ENCODE data around the gene PCDHGA1. TPM values are rescaled to one million over a fixed set of nuclear protein-coding genes. Genes with fewer than 3 reads are reported as not detected.

PCDHGA1 gene
- polyA plus RNA-seq, 1 experiment, result 2.2 TPM

DNA sequence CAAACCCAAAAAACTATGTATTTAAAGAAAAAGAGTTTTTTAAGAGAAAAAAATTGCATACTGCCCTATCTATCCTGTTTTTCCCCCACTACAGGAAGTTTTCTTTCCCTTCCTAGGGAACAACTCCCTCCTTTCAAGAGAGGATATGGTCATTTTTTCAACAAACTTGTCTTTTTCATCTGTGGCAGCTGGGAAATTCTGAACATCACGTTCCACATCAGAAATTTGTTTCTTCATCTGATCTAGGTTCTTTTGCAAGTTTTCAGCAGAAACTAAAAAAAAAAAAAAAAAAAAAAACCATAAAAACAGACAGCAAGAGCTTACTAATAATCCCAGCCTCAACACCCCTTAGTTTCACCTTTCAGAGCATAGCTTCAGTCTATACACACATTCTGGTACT, 197.1 kb downstream of the PCDHGA1 start:
- H3K9me3 ChIP-seq (ENCODE audit: control insufficient read depth, insufficient read depth, low read length), result no peaks in the 10 kb centered on the region
- H3K27me3 ChIP-seq (ENCODE audit: control insufficient read depth, insufficient read depth, low read length), result no peaks in the 10 kb centered on the region
- no peak for DNase-seq (ENCODE audit: low read depth, low spot score)
- CTCF ChIA-PET, result interaction anchor here (0.7 to 9.0 kb wide), 8 partner anchors 15 to 110 kb away, joined by 3 to 95 read pairs (median 7); partner anchors contain the start of genes DIAPH1, PCDHGA12, PCDHGB7 and PCDHGC3
- no peak for TF ChIP-seq CTCF (IDR thresholded peaks at IDR 0.05; ENCODE audit: low read depth, low read length)
- H3K4me3 ChIP-seq (ENCODE audit: low read depth, low read length), result no peak overlapping the region
- POLR2A ChIA-PET, result interaction anchor here (0.9 to 1.1 kb wide), 2 partner anchors 9 to 30 kb away, joined by 4 to 7 read pairs; no protein-coding TSS in a partner anchor
- no peak overlapping the region for H3K27ac ChIP-seq (ENCODE audit: low read depth, low read length)

- no peak for DNase-seq (ENCODE audit: low read depth, low spot score)
- ChIA-PET CTCF (interaction anchor here (0.7 to 9.0 kb wide), 13 partner anchors 16 to 201 kb away, joined by 3 to 95 read pairs (median 6); partner anchors contain the start of genes DIAPH1, PCDHGA10, PCDHGA12 and PCDHGB3), POLR2A (interaction anchor here (1.0 to 1.8 kb wide), 4 partner anchors 20 to 52 kb away, joined by 3 to 8 read pairs (median 6); no protein-coding TSS in a partner anchor)
- no peaks in the 10 kb centered on the region for H3K27me3 ChIP-seq (ENCODE audit: control insufficient read depth, insufficient read depth, low read length)
- no peaks in the 10 kb centered on the region for H3K9me3 ChIP-seq (ENCODE audit: control insufficient read depth, insufficient read depth, low read length)
- H3K4me3 ChIP-seq (ENCODE audit: low read depth, low read length), result 0 out of 2 replicates have a peak overlapping the region, but pooled peaks have one; percentile 7
- H3K27ac ChIP-seq (ENCODE audit: low read depth, low read length), result peak overlapping the region; percentile 89
- no peak for TF ChIP-seq CTCF (IDR thresholded peaks at IDR 0.05; ENCODE audit: low read depth, low read length)
Observed at GRCh38 chr5:141528291-141528984, 198.1 kb downstream of the PCDHGA1 start.

DNA sequence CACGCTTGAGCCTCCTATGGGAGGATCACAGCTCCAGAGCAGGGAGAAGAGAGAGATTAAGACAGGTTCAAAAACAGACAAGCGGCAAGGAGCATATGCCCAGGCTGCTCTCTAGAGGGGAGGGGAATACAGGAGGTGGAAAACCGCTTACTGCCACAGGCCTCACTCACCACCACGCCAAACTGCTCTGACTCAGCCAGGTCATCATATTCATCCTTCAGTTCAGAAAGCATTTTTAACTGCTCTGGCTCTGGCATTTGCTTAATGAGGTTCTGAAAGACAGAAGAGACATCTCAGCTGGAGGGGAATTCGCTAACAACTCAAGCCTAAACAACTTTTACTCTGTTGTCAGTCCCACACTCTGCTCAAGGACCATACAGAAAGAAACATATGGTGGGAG, 198.7 kb downstream of the PCDHGA1 start:
- POLR2A ChIA-PET, result interaction anchor here (1.0 to 1.8 kb wide), 3 partner anchors 20 to 52 kb away, joined by 3 to 8 read pairs (median 5); no protein-coding TSS in a partner anchor
- no peak for TF ChIP-seq CTCF (IDR thresholded peaks at IDR 0.05; ENCODE audit: low read depth, low read length)
- H3K9me3 ChIP-seq (ENCODE audit: control insufficient read depth, insufficient read depth, low read length), result no peaks in the 10 kb centered on the region
- CTCF ChIA-PET, result interaction anchor here (0.7 to 9.0 kb wide), 9 partner anchors 16 to 159 kb away, joined by 3 to 95 read pairs (median 8); partner anchors contain the start of genes PCDHGA10, PCDHGA12, PCDHGB3 and PCDHGB7
- H3K27me3 ChIP-seq (ENCODE audit: control insufficient read depth, insufficient read depth, low read length), result no peaks in the 10 kb centered on the region
- peak overlapping the region; percentile 89 for H3K27ac ChIP-seq (ENCODE audit: low read depth, low read length)
- H3K4me3 ChIP-seq (ENCODE audit: low read depth, low read length), result no peak overlapping the region; the same call in 1 of the 2 replicates
- DNase-seq (ENCODE audit: low read depth, low spot score), result no peak

DNA sequence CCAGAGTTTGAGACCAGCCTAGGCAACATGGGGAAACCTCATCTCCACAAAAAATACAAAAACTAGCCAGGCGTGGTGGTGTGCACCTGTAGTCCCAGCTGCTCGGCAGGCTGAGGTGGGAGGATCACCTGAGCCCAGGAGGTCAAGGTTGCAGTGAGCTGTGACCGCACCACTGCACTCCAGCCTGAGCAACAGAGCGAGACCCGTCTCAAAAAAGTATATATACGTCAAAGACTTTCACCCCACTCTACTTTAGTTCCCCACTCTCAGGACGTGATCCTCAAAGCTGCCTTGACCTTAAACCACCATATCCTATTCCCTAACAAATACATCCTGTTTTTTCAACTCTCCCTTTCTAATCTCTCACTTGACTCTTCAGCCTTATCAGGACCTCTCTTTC, 199.6 kb downstream of the PCDHGA1 start:
- ChIA-PET POLR2A (no interaction called here), CTCF (interaction anchor here (1.8 to 9.0 kb wide), 3 partner anchors 17 to 33 kb away, joined by 10 to 95 read pairs (median 11); no protein-coding TSS in a partner anchor)
- H3K27ac ChIP-seq (ENCODE audit: low read depth, low read length), result peak overlapping the region; percentile 89
- H3K27me3 ChIP-seq (ENCODE audit: control insufficient read depth, insufficient read depth, low read length), result no peaks in the 10 kb centered on the region
- no peak for TF ChIP-seq CTCF (IDR thresholded peaks at IDR 0.05; ENCODE audit: low read depth, low read length)
- H3K9me3 ChIP-seq (ENCODE audit: control insufficient read depth, insufficient read depth, low read length), result no peaks in the 10 kb centered on the region
- no peak overlapping the region for H3K4me3 ChIP-seq (ENCODE audit: low read depth, low read length)
- no peak for DNase-seq (ENCODE audit: low read depth, low spot score)

DNA sequence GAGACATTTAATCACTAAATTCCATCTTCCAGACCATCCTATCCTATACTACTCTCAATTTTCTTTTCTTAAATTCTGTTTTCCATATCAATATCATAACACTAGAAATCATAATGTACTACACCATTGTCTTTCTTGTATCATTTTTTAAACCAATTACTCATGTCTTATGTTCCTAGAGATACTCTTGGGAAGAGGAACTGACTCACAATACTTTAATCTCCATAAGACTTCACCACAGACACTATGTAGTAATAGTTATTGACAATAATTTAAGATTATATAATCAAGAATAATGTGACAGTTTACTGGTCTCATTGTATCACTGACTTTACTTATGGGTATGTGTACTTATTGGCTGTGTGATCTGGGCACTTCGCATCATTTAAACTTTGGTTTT, 202.4 kb downstream of the PCDHGA1 start:
- H3K9me3 ChIP-seq (ENCODE audit: control insufficient read depth, insufficient read depth, low read length), result no peaks in the 10 kb centered on the region
- CTCF ChIA-PET, result interaction anchor here (1.0 to 4.7 kb wide), 4 partner anchors 8 to 120 kb away, joined by 3 to 28 read pairs (median 5); partner anchors contain the start of gene PCDHGA10
- no peak for TF ChIP-seq CTCF (IDR thresholded peaks at IDR 0.05; ENCODE audit: low read depth, low read length)
- POLR2A ChIA-PET, result no interaction called here
- DNase-seq (ENCODE audit: low read depth, low spot score), result no peak
- no peak overlapping the region for H3K27ac ChIP-seq (ENCODE audit: low read depth, low read length)
- no peaks in the 10 kb centered on the region for H3K27me3 ChIP-seq (ENCODE audit: control insufficient read depth, insufficient read depth, low read length)
- H3K4me3 ChIP-seq (ENCODE audit: low read depth, low read length), result no peak overlapping the region

Data from AG04450 (cell line).